ENCODE measurements around the gene HSP90AB1.
"Not testable (repeated sequence)": the region's sequence is repeated elsewhere in the genome, so short reads cannot be mapped to it uniquely, and the experiment has no call there.

HSP90AB1 gene

DNA sequence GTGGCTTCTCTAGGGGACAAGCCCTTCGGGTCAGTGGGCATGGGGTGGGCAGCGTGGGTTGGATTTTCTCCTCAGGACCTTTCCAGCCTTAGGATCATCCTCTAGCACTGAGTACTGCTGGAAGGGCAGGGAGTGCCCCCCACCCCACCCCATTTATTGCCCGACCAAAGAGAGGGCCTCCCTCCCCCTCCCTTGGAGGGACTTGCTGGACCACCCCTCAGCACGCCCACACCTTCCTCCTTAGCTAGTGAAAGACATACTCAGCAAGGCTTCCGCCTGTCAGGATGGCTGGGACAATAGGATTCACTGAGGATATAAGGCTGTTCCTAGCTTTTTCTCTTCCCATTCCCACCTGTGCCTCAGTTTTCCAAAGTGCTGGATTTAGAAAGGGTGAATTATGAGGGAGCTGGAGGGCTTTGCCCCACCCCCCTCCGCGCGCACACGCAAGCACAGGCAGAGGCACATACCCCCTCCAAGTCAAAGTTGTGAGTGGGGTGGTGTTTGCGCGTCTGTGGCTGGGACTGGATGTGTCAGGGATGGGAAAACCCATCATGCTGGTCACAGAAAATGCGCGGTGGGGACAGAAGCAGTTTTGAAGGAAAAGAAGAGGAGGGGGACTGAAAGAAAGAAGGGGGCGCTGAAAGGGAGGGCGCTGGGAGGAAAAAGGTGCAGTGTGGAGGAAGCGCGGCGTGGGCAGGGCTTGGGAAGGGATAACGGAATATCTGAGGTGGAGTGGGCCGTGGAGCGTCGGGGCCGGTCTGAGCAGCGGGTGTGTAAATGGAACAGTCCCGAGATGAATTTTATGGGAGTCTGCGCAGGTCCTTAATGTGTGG is 24.2 kb upstream of the HSP90AB1 start:
- DNase-seq: no peak

DNA sequence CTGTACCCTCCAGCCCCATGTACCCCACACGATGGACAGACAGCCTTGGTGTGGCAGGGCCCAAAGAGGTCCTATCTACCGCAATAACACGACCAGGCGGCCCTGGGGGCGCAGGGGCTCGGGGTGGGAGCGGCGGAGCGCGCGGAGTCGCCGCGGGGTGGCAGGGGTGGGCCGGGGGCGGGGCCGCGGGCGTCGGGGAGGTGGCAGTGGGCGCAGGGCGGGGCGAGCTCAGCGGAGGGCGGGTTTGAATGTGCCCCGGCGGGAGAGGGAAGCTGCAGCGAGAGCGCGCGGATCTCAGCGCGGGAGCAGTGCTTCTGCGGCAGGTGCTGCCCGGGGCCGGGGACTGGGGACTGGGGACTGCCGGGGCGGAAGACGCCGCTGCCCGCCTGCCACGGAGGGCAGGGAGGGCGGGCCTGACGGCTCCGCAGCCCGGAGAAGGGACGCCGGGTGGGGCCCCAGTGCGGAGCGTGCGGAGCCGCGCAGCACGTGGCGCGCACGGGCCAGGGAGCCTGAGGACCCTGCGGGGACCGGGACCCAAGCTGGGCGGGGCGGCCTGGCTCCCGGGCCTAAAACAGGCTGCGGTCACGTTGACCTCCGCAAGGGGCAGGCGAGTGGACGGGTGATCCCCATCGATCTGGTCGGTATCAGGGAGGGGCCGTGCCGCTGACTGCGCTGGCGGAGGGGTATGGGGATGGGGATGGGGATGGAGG is 23.4 kb upstream of the HSP90AB1 start, which contains the start of gene SLC29A1:
Gene SLC29A1, plus strand, starts transcription at position 277 of the 710 bp plus-strand sequence. CDS start 3,719 bp downstream, outside the sequence.
- DNase-seq: peak; percentile 58

DNA sequence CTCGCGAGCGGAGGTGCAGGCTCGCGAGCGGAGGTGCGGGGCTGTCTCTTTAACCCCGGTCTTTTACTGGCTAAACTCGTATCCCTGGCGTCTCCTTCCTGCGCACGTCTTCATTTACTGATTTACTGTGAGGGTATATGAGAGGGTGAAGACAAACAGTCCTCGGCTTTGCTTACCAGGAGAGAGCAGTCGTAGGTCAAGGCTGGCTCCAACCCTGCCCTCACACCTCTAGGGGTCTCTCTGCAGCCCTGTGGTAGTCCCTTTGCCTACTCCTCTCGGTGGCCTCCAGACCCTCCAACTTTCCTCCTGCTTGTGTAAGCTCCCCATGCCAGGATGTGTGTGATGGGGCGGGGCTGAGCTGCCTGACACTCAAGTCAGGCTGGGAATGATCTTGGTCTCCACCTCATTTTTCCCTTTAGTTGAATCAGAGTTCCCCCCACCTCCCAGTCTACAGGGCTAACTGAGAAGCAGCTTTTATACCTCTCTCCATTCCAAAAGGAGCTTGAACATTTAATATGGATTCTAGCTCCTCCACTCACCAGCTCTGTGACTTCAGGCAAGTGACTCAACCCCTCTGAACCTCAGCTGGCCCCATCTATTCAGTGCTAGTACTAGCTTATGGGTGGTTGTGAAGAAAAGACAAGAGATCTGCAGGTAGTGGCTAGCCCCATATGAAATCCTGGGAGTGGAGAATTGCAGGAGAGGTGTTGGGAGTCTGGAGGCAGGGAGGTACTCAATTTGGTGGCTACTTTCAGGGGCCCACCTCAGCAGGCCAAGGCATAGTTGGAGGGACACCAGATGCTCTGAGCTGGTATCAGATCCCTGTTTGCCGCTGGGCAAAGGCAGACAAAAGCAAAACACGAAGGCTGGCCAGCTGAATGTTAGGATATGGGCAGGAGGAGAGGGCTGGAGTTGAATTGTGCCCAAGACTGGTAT is 22.6 kb upstream of the HSP90AB1 start:
- no peak for DNase-seq

DNA sequence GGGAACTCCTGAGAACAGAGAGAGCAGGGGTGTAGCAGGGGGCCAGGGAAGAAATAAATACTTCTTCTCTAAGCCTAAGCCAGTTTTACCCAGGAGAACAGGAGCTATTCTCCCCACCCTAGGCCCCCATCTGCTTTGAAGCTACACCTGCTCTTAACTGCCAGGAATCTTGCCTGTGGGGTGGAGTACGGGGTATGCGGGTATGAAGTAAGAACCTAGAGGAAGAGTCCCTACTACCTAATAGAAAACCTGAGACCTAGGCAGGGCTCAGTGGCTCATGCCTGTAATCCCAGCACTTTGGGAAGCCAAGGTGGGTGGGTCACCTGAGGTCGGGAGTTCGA is 22.0 kb upstream of the HSP90AB1 start:
- no peak for DNase-seq

DNA sequence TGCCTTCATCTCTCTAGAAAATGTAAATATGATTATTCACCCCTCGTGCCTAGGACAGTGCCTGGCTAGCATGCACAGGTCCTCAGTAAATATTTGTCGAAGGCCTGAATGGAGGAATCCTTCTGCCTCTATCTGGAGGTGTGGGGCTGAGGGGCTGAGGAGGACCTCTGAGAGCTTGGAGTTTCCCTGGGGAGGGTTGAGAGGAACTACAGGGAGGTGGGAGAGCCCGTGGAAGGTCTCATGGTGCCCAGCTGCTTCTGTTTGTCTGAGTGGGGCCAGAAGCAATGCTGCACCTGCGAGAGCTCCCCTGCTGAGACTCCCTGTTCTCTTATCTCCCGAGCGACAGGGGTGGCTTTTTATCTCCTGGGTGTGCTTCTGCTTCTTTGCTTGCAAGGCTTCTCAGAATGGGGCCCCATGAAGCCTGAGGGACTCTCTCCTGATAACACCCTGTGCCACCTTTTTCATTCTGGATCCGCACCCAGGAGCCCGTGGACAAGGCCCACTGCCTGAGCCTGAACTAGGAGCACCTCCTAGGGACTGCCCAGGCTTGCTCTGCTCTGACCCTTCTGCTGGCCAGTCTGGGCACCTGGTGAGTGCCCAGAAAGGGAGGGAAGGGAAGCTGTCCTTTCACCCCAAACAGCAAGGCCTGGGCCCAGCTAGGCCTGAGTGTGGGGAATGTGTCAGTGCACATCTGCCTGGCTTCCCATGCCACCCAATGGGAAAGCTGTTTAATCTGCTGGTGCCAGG is 21.1 kb upstream of the HSP90AB1 start:
- DNase-seq: no peak

DNA sequence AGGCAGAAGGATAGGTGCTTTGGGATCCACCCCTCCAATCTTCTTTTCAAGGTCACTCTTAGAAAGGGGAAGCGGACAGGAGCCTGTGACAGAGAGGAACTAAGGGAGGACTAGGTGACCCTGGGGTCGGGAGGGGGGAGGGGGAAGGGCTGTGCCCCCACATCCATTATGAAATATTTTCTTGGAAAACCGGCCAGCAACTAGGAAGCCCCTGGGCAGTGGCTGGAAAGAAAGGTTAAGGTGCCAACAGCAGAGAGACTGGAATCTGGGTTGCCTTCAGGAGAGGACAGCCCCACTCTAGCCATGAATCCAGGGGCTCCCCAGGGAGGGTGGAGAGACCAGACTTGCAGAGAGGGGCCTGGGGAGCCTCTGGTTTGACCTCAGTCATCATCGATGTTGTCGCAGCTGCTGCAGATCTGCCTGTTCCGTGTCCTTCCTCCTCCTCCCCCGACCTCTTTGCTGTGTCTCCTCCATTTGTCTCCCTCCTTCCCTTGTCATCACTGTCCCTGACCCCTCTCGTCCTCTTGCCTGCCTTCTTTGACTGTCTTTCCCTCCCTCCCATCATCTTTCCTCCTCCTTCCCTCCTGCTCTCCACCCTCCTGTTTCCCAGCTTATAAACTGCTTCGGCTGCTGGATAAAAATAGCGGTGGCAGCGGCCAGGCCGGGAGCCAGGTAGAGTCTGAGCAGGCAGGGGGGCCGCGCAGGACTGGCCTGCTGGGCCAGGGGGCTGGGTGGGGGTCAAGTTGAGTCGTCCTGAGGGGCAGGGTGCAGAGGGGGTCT is 20.3 kb upstream of the HSP90AB1 start:
- no peak for DNase-seq

DNA sequence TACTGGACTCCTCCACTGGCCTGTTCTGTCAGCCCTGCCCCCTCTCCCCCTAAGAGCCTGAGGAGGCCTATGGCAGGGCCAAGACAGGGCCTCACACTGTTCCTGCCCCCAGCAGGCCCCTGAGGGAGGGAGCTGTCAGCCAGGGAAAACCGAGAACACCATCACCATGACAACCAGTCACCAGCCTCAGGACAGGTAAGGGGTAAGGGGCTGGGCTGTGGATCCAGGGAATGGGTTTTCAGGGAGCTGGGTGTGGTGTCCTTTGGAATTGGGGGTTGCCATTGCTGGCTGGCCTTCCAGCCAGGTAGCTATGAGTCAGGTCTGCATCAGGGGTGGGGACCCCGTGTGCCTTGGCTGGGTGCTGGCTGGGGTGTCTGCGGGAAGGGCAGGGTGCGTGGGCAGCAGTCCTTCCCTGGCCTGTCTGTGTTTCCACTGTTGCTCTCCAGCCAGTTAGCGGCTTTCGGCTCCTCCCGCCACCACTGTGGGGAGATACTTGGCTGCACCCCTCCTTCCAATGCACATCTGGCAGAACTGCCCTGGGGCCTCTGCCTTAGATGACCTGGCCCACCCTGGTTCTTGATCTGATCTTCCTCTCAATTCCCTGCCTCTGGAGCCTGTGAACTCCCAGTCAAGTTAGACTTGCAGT is 19.6 kb upstream of the HSP90AB1 start:
- no peak for DNase-seq

DNA sequence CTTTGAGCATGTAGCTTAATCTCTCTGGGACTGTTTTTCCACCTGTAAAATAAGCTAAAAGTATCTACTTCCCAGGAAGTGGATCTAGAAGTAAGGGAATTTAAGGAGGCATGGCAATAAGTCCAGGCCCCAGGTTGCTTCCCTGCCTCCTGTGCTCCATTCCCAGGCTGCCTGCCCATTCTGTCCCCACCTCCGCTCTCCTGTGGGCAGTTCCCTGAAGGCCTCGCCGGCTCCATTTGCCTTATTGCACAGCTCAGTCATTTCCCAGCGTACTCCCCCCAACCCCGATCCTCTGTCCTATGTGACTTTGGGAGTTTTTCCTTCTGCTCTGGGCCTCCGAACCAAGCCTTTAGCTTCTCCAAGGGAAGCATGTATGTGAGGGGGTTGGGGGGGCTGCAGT is 18.9 kb upstream of the HSP90AB1 start:
- no peak for DNase-seq

DNA sequence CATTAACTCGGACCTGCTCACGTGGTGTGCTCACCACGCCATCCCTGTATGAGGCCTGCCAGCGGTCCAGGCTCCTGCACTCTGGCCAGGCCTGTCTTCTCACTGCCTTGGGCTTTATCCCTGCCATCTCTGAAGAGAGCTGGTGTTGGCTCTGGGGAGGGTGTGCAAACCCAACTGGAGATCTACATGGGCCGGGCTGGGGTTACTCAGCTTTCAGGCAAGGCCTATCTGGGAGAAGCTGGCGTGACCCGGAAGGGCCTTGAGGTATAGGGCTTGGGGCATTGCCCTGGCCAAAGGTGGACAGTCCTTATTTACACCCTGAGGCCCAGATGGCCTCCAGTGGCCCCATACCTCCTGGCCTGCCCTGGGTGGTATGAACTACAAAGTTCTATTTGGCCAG is 18.5 kb upstream of the HSP90AB1 start:
- no peak for DNase-seq

DNA sequence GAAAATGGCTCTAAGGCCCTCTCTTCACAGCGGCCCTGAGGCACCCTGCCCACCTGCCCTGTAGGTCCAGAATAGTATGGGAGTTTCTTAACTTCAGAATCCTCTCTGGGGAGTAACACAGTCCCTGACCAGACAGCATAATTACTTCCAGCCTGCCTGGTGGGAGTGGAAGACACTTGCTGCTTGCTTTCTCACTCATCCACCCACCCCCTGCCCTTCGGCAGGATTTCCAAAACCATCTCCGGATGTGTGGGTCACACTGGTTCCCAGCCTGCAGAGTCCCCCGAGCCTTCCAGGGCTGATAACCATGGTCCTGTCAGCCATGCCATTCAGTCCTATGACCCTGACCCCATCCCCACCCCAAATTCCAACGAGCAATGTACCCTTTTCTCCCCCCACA is 18.1 kb upstream of the HSP90AB1 start:
- no peak for DNase-seq

DNA sequence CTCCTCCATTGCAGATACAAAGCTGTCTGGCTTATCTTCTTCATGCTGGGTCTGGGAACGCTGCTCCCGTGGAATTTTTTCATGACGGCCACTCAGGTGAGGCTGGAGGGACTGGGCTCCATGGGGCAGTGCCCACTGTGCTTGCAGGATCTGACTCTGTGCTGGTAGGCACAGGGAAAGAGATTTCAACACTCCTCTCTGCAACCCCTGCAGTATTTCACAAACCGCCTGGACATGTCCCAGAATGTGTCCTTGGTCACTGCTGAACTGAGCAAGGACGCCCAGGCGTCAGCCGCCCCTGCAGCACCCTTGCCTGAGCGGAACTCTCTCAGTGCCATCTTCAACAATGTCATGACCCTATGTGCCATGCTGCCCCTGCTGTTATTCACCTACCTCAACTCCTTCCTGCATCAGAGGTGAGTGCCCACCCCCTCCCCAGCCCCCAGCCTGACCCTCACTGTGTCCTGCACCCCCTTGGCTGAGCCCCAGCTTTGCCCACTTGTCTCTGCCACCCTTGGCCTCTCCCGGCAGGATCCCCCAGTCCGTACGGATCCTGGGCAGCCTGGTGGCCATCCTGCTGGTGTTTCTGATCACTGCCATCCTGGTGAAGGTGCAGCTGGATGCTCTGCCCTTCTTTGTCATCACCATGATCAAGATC is 17.4 kb upstream of the HSP90AB1 start:
- DNase-seq: no peak

DNA sequence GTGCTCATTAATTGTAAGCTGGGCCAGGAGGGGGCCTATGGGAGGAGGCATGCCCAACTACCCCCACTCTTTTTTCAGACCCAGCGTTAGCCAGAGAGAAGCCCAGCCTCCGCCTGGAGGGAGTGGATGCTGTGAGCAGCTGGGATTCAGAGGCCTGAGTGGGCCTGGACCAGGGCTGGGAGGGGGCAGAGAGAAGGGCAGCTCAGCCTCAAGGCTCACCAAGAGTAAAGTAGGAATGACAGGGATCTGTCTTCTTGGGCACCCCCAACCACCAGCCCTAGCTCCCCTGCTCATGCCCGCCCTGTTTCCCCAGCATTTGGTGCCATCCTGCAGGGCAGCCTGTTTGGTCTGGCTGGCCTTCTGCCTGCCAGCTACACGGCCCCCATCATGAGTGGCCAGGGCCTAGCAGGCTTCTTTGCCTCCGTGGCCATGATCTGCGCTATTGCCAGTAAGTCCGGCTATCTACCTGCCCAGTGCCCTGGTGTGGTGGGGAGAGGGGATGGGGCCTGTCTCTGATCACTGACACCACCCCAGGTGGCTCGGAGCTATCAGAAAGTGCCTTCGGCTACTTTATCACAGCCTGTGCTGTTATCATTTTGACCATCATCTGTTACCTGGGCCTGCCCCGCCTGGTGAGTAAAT is 16.7 kb upstream of the HSP90AB1 start:
- no peak for DNase-seq

DNA sequence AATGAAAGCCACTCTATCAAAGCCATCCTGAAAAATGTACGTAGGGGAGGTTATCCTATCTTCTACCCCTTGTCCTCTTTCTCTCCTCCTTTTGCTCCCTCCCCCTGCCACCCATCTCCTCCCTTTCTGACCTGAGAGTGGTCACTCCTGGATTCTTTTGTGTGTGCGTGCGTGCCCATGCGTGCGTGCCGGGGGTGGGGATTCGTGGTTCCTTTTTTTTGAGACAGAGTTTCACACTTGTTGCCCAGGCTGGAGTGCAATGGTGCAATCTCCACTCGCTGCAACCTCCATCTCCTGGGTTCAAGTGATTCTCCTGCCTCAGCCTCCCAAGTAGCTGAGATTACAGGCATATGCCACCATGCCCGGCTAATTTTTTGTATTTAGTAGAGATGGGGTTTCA is 15.5 kb upstream of the HSP90AB1 start:
- not testable (repeated sequence) for DNase-seq

DNA sequence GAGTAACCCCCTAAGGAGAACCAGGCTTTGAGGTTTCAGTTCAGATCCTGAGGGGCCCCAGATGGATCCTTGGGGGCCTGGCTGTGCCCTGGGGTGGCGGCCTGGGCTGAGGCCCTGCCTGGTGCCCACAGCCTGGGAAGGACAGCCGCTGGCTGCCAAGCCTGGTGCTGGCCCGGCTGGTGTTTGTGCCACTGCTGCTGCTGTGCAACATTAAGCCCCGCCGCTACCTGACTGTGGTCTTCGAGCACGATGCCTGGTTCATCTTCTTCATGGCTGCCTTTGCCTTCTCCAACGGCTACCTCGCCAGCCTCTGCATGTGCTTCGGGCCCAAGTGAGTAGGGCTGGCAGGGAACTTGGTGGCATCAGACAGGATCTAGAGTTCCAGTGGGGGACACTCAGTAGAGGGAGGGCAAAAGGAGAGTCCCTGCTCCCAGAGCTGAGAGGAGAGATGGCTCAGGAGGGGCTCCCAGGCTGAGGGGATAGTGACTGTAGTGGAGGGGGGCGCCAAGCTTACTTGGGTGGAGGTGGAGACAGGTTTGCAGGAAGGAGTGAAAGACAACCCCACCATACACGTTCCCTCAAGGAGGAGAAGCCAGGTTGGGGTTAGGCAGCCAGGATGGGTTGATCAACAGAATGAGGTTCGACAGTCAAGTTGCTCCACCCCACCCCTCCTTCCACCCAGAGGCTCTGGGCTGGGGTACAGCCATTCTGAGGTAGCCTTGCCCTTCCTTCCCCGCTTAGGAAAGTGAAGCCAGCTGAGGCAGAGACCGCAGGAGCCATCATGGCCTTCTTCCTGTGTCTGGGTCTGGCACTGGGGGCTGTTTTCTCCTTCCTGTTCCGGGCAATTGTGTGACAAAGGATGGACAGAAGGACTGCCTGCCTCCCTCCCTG is 14.0 kb upstream of the HSP90AB1 start:
- DNase-seq: no peak

DNA sequence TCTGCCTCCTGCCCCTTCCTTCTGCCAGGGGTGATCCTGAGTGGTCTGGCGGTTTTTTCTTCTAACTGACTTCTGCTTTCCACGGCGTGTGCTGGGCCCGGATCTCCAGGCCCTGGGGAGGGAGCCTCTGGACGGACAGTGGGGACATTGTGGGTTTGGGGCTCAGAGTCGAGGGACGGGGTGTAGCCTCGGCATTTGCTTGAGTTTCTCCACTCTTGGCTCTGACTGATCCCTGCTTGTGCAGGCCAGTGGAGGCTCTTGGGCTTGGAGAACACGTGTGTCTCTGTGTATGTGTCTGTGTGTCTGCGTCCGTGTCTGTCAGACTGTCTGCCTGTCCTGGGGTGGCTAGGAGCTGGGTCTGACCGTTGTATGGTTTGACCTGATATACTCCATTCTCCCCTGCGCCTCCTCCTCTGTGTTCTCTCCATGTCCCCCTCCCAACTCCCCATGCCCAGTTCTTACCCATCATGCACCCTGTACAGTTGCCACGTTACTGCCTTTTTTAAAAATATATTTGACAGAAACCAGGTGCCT is 13.3 kb upstream of the HSP90AB1 start:
- DNase-seq: no peak

DNA sequence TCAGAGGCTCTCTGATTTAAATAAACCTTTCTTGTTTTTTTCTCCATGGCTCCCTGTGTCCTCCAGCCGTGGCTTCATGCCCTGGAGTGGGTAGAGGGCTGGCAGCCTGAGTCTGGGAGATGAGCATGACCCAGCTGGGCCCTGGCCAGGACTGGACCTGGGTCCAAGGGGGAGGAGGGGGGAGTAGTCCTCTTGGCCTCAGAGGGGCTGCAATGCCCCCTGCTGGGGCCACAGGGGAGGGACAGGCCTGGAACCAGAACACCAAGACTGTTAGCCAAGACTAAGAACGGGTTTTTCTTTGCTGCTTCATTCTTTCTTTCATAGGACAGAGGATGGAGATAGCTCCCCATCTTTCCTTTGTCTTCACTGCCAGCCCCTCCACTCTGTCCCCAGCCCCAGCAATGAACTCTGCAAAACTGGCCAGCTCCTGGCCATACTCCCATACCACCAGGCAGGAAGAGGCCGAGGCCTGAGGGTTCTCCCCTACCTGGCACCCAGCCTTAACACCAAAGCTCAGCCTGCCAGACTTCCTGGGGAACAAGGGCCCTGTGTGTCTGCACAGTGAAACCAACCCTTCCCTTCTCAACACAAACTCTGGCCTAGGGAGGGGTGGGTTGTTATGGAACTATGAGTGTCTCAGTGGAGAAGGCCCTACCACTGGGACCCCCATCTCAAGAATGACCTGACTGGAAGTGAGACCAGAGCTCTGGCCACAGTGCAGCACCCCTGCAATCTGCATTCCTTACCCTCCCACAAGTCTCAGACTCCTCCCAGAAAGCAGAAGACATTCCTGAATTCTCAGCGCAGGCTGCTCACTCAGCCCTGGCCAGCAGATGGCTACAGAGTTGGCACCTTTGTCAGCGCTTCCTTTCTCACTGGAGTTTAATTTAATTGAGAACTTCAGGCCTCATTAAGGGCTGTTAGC is 12.5 kb upstream of the HSP90AB1 start:
- DNase-seq: no peak

DNA sequence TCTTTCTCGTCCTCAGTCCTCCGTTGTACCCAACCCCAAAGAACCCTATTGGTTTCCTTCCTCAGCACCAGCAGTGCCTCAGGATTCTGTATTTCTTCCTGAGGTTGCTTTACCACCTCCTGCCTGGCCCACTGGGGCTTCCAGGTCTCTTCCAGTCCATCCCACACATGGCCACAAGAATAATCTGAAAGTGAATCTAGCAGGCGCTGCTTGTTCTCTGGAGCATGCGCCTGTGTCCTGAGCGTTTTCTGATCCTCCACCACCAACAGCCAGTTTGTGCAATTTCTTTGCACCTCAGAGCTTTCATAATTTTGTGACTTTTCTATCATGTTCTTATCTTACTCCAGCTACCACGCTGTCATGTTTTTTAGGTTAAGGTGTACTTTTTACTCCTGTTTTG is 11.6 kb upstream of the HSP90AB1 start:
- no peak for DNase-seq
